A549 (cell line): ENCODE results near the gene TOX2. TPM values are rescaled to one million over a fixed set of nuclear protein-coding genes. Genes with fewer than 3 reads are reported as not detected.

Source experiments
- ATAC-seq, 2 experiments: fragments of 200-7000 bp in 1 of 2; fragments of >200 bp in 1 of 2; cut with Nextera tagmentation in 1 of 2; cut with Tn5 transposase in 1 of 2; 3 replicates each; pipeline versions ENCODE4 v1.8.0 to v1.9.1; 2018 to 2020; ENCODE audit warnings: mild to moderate bottlenecking in 1 of 2, moderate library complexity in 1 of 2
- CTCF ChIA-PET: fragments of 300-600 bp; sonication (Branson Sonifier 250); formaldehyde crosslinking; extraction: SDS; loops from one replicate; lab custom pipeline; 2021; ENCODE audit warnings: antibody characterized with exemption, inconsistent platforms; lab: Yijun Ruan, JAX
- POLR2A ChIA-PET: fragments of 350-600 bp; formaldehyde crosslinking; extraction: SDS; loops from one replicate; lab custom pipeline; 2021; ENCODE audit warnings: antibody characterized with exemption, inconsistent platforms; lab: Yijun Ruan, JAX
- DNase-seq, 2 experiments: peaks; one replicate each; pipeline versions ENCODE4 v3.0.0 to v3.0.0-alpha.2; 2011 to 2016; ENCODE audit warnings: low read depth in 1 of 2, low spot score in 1 of 2
- FAIRE-seq: peaks from 2 replicates; lab custom pipeline; 2011; peaks lifted over from hg19 to GRCh38; lab: Jason Lieb, UNC
- H3K27ac ChIP-seq, 2 experiments: fragments of >200 bp; sonication (Bioruptor Twin); formaldehyde crosslinking; 3 replicates each; pipeline ENCODE4 v1.5.1; 2016 to 2017
- H3K4me1 ChIP-seq: fragments of >200 bp; sonication (Bioruptor Twin); formaldehyde crosslinking; 3 replicates; pipeline ENCODE4 v1.6.1; 2016
- H3K4me2 ChIP-seq: fragments of >200 bp; sonication (Bioruptor Twin); formaldehyde crosslinking; 3 replicates; pipeline ENCODE4 v1.6.1; 2016
- H3K4me3 ChIP-seq: fragments of >200 bp; sonication (Bioruptor Twin); formaldehyde crosslinking; 3 replicates; pipeline ENCODE4 v1.5.1; 2016
- H3K9me3 ChIP-seq: fragments of >200 bp; sonication (Bioruptor Twin); formaldehyde crosslinking; 3 replicates; pipeline ENCODE4 v1.6.1; 2016
- CEBPB ChIP-seq, 2 experiments: fragments of >200 bp in 1 of 2; sonication (Bioruptor Twin) in 1 of 2; formaldehyde crosslinking in 1 of 2; IDR thresholded peaks; 2 replicates each; pipeline ENCODE4 v1.6.1; 2012 to 2016
- CHD2 ChIP-seq: fragments of 150-350 bp; IDR thresholded peaks from 2 replicates; pipeline ENCODE4 v1.6.1; 2014; ENCODE audit warnings: low read length; ENCODE audit not compliant: partially characterized antibody
- CHD4 ChIP-seq: fragments of 200-600 bp; sonication (generic); IDR thresholded peaks from 2 replicates; pipeline ENCODE4 v1.6.1; 2016; ENCODE audit warnings: antibody characterized with exemption, mild to moderate bottlenecking, borderline replicate concordance
- E2F6 ChIP-seq: IDR thresholded peaks from 2 replicates; pipeline ENCODE4 v1.6.1; 2012; ENCODE audit warnings: low read depth, borderline replicate concordance
- EHF ChIP-seq: fragments of 250-450 bp; sonication (Bioruptor Pico); IDR thresholded peaks from 2 replicates; pipeline ENCODE4 v1.5.0; 2020; ENCODE audit warnings: mild to moderate bottlenecking
- FOXS1 ChIP-seq: fragments of 250-450 bp; sonication (Bioruptor Pico); IDR thresholded peaks from 2 replicates; pipeline ENCODE4 v1.5.0; 2020; ENCODE audit warnings: mild to moderate bottlenecking, moderate library complexity
- HDAC2 ChIP-seq: fragments of 200-600 bp; sonication (generic); IDR thresholded peaks from 2 replicates; pipeline ENCODE4 v1.6.1; 2016
- HEYL ChIP-seq: fragments of 250-450 bp; sonication (Bioruptor Pico); IDR thresholded peaks from 2 replicates; pipeline ENCODE4 v1.8.0; 2021; ENCODE audit warnings: mild to moderate bottlenecking, moderate library complexity
- HOXB5 ChIP-seq: fragments of 250-450 bp; sonication (Bioruptor Pico); IDR thresholded peaks from 2 replicates; pipeline ENCODE4 v1.5.0; 2020; ENCODE audit warnings: mild to moderate bottlenecking, moderate library complexity
- KDM1A ChIP-seq: fragments of 200-600 bp; sonication (generic); IDR thresholded peaks from 2 replicates; pipeline ENCODE4 v1.6.1; 2016; ENCODE audit warnings: low read depth, mild to moderate bottlenecking
- MAFK ChIP-seq: fragments of 450-650 bp; IDR thresholded peaks from 2 replicates; pipeline ENCODE4 v1.6.1; 2014; ENCODE audit not compliant: partially characterized antibody
- MYC ChIP-seq: IDR thresholded peaks from 2 replicates; pipeline ENCODE4 v1.6.1; 2012; ENCODE audit warnings: mild to moderate bottlenecking, inconsistent platforms, low read length, improper control_type of control experiment, borderline replicate concordance
- NPAS2 ChIP-seq: fragments of 250-450 bp; sonication (Bioruptor Pico); IDR thresholded peaks from 2 replicates; pipeline ENCODE4 v1.8.0; 2022; ENCODE audit warnings: mild to moderate bottlenecking, moderate library complexity, borderline replicate concordance
- RAD21 ChIP-seq, 2 experiments: fragments of >200 bp in 1 of 2; sonication (Bioruptor Twin) in 1 of 2; formaldehyde crosslinking in 1 of 2; IDR thresholded peaks in 1 of 2; conservative IDR thresholded peaks in 1 of 2; 2 replicates in 1 of 2; 3 replicates in 1 of 2; pipeline ENCODE4 v1.6.1; 2012 to 2018; ENCODE audit warnings: inconsistent platforms in 1 of 2
- RARB ChIP-seq: fragments of 250-450 bp; sonication (Bioruptor Pico); IDR thresholded peaks from 2 replicates; pipeline ENCODE4 v1.8.0; 2021; ENCODE audit warnings: mild to moderate bottlenecking, moderate library complexity
- RCOR1 ChIP-seq: fragments of 150-350 bp; IDR thresholded peaks from 2 replicates; pipeline ENCODE4 v1.6.1; 2014; ENCODE audit warnings: antibody characterized with exemption, low read length, low read depth
- SMC3 ChIP-seq: fragments of >200 bp; sonication (Bioruptor Twin); formaldehyde crosslinking; IDR thresholded peaks from 3 replicates; pipeline ENCODE4 v1.6.1; 2018; ENCODE audit warnings: inconsistent platforms
- TFCP2L1 ChIP-seq: fragments of 250-450 bp; sonication (Bioruptor Pico); IDR thresholded peaks from 2 replicates; pipeline ENCODE4 v1.5.0; 2021; ENCODE audit warnings: mild to moderate bottlenecking
- TP53 ChIP-seq: fragments of 250-450 bp; sonication (Bioruptor Pico); IDR thresholded peaks from 2 replicates; pipeline ENCODE4 v1.5.0; 2021; ENCODE audit warnings: mild to moderate bottlenecking, moderate library complexity
- USF2 ChIP-seq: fragments of 450-650 bp; IDR thresholded peaks from 2 replicates; pipeline ENCODE4 v1.6.1; 2014; ENCODE audit warnings: antibody characterized with exemption
- ZC3H11A ChIP-seq: fragments of 450-650 bp; IDR thresholded peaks from 2 replicates; pipeline ENCODE4 v1.6.1; 2014; ENCODE audit warnings: antibody characterized with exemption, mild to moderate bottlenecking
- ZSCAN20 ChIP-seq: fragments of 250-450 bp; sonication (Bioruptor Pico); IDR thresholded peaks from 2 replicates; pipeline ENCODE4 v1.8.0; 2022; ENCODE audit warnings: mild to moderate bottlenecking, moderate library complexity
- WGBS: methylation state at CpG from one replicate; pipeline ENCODE4 v1.1.6; 2017; ENCODE audit errors: missing lambda C conversion rate; 5-methylcytosine and 5-hydroxymethylcytosine counted together
- polyA plus RNA-seq, 4 experiments: library from polyadenylated mRNA; depleted of rRNA in 3 of 4; stranded (reverse); fragments of >200 nt; fragmentation: RNase III in 1 of 4; extraction: RNeasy Plus Mini Kit Qiagen cat#74134 plus additional on column Dnase treatment in 1 of 4; gene quantifications; 2 replicates in 3 of 4; 3 replicates in 1 of 4; pipeline ENCODE4 v1.2.3, GENCODE V29; 2011 to 2017

TOX2 gene
- polyA plus RNA-seq, 2 of the 4 experiments (the other 2 are of a cell fraction): 2.5 to 5.3 TPM

- no peak for ATAC-seq
- ChIA-PET CTCF (interaction anchor here (0.6 to 13.2 kb wide), 13 partner anchors 16 to 357 kb away, joined by 3 to 460 read pairs (median 4); partner anchors contain the start of gene JPH2), POLR2A (no interaction called here)
- Histone ChIP-seq H3K4me2 (no peak overlapping the region), H3K9me3 (no peaks in the 10 kb centered on the region), H3K4me1 (no peaks in the 10 kb centered on the region; the same call in 2 of the 3 replicates), H3K4me3 (no peak overlapping the region), H3K27ac (no peak overlapping the region; a peak in 1 of 6 replicates)
- TF ChIP-seq HDAC2 (no peak), MYC (no peak), CEBPB (IDR thresholded peaks at IDR 0.05) (no peak), E2F6 (no peak), ZSCAN20 (CRISPR knock-in tag) (no peak), MAFK (no peak), HOXB5 (no peak)
- 81% methylated on average over 8 of the region's 8 CpGs for WGBS
- no peak for FAIRE-seq
- DNase-seq: no peak
These were observed 199.1 kb downstream of the TOX2 start for GRCh38 chr20:44113618-44114376.

GRCh38 chr20:44115181-44115580, 200.5 kb downstream of the TOX2 start:
- Histone ChIP-seq H3K4me1 (no peaks in the 10 kb centered on the region; the same call in 2 of the 3 replicates), H3K4me2 (no peak overlapping the region), H3K4me3 (no peak overlapping the region), H3K9me3 (no peaks in the 10 kb centered on the region), H3K27ac (no peak overlapping the region)
- ATAC-seq (no peak), FAIRE-seq (no peak), DNase-seq (no peak)
- TF ChIP-seq HDAC2 (no peak), RCOR1 (no peak)
- POLR2A ChIA-PET: no interaction called here
- CTCF ChIA-PET: interaction anchor here (0.5 to 13.2 kb wide), 12 partner anchors 16 to 601 kb away, joined by 3 to 460 read pairs (median 40); partner anchors contain the start of genes FITM2 and JPH2
- WGBS: 93% methylated on average over 7 of the region's 7 CpGs

- no peak overlapping the region for H3K4me2 ChIP-seq
- TF ChIP-seq ZC3H11A (no peak), E2F6 (no peak), NPAS2 (no peak), SMC3 (no peak), CHD4 (no peak), CHD2 (no peak), RARB (CRISPR knock-in tag) (no peak), KDM1A (no peak), RAD21 (conservative IDR thresholded peaks at IDR 0.05 in 1 of 2, IDR thresholded peaks at IDR 0.05 in 1 of 2) (no peak), HEYL (CRISPR knock-in tag) (no peak), FOXS1 (no peak), TFCP2L1 (no peak), USF2 (no peak), TP53 (no peak), EHF (CRISPR knock-in tag) (no peak)
- TF ChIP-seq, all 56 proteins: peak for 0
- FAIRE-seq (no peak), DNase-seq (no peak), ATAC-seq (peak; percentile 26 to 27; a peak in 3 of 6 replicates)
- Histone ChIP-seq H3K27ac (no peak overlapping the region), H3K4me1 (no peaks in the 10 kb centered on the region; the same call in 2 of the 3 replicates), H3K9me3 (no peaks in the 10 kb centered on the region), H3K4me3 (no peak overlapping the region)
- POLR2A ChIA-PET: interaction anchor here (0.6 to 2.4 kb wide), 2 partner anchors 73 to 95 kb away, joined by 3 to 20 read pairs; partner anchors contain the start of genes JPH2 and OSER1
- CTCF ChIA-PET: interaction anchor here (0.5 to 13.2 kb wide), 46 partner anchors 8 to 1178 kb away, joined by 3 to 460 read pairs (median 6); partner anchors contain the start of genes FITM2, JPH2, OSER1 and TTPAL
- WGBS: 90% methylated on average over 40 of the region's 76 CpGs
These were observed 201.4 kb downstream of the TOX2 start for GRCh38 chr20:44115762-44116644.
